ENCODE results near the gene ARFGAP1.
"Not testable (repeated sequence)": the region's sequence is repeated elsewhere in the genome, so short reads cannot be mapped to it uniquely, and the experiment has no call there.

The ARFGAP1 gene

DNA sequence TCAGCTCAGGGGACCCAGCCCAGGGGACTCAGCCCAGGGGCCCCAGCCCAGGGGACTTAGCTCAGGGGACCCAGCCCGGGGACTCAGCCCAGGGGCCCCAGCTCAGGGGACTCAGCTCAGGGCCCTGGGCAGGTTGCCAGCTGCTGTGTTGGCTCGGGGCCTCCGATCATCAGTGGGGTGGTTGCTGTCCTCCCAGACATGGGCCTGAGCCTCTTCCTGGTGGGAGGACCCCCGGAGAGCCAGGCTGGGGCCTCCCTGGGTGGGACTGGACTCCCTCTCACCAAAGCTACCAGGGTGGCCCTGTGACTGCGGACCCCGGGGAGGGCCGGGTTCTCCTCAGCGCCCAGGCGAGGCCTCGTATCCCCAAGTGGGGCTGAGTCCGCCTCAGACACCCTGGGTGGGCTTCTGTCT lies 24.8 kb downstream of the ARFGAP1 start:
- DNase-seq (ENCODE audit: low spot score) = no peak
- in situ Hi-C loops (cut with MboI; ENCODE audit: low sequenced_read_pairs, unreplicated experiment) = no loop called here
- TF ChIP-seq, protein P1, sequence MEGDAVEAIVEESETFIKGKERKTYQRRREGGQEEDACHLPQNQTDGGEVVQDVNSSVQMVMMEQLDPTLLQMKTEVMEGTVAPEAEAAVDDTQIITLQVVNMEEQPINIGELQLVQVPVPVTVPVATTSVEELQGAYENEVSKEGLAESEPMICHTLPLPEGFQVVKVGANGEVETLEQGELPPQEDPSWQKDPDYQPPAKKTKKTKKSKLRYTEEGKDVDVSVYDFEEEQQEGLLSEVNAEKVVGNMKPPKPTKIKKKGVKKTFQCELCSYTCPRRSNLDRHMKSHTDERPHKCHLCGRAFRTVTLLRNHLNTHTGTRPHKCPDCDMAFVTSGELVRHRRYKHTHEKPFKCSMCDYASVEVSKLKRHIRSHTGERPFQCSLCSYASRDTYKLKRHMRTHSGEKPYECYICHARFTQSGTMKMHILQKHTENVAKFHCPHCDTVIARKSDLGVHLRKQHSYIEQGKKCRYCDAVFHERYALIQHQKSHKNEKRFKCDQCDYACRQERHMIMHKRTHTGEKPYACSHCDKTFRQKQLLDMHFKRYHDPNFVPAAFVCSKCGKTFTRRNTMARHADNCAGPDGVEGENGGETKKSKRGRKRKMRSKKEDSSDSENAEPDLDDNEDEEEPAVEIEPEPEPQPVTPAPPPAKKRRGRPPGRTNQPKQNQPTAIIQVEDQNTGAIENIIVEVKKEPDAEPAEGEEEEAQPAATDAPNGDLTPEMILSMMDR (IDR thresholded peaks at IDR 0.05; ENCODE audit: borderline replicate concordance, control extremely low read depth, extremely low read depth, insufficient read depth, missing control alignments) = no peak

DNA sequence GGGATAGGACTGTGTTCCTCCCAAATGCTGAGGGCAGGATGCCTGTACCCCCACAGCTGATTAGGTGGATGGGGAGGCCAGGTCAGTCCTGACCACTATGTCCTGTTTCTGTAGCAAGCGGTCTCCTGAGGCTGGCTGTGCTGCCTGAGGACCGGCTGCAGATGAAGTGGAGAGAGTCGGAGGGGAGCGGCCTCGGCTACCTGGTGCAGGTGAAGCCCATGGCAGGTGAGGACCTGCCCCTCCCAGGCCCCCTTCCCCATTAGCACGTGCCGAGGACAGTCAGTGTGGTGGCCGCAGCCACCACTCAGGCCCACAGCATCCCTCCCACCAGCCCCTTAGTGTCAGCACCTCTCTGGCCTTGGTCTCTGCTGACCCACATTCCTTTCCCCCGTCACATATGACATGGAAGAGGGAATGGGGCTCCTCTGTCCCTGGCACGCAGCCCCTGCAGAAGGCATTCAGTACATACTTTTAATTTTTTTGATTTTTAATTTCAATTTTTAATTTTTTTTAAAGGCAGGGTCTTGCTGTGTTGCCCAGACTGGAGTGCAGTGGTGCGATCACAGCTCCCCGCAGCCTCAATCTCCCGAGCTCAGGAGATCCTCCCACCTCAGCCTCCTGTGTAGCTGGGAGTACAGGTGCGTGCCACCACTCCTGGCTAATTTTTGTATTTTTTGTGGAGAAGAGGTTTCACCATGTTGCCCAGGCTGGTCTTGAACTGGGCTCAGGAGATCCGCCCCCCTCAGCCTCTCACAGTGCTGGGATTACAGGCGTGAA lies 25.4 kb downstream of the ARFGAP1 start:
- no peak for DNase-seq (ENCODE audit: low spot score)
- TF ChIP-seq, protein P1 (IDR thresholded peaks at IDR 0.05; ENCODE audit: borderline replicate concordance, control extremely low read depth, extremely low read depth, insufficient read depth, missing control alignments) = no peak
- in situ Hi-C loops (cut with MboI; ENCODE audit: low sequenced_read_pairs, unreplicated experiment) = no loop called here

DNA sequence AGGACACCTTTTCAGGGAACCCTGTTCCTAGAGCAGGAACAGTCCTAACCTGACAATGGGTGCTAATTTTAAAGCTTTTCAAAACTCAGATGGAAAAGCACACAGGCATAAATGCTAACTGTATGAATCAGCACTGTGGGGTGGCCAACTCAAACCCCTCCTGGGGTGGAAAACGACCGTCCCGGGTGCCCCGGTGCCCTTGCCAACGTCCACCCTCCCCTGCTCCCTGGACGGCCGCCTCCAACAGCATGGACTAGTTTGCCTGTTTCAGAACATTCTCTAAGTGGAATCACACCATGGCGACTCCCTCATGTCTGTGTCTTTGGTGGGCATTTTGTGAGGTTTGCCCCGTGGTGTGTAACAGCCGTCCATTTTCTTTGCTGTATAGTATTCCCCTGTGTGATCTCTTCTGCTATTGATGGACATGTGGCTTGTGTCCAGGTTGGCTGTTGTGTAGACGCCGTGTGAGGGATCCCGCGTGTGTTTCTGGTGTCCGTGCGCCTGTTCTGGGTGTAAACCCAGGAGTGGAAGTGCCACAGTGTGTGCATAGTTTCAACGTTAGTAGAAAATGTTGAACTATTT lies 26.2 kb downstream of the ARFGAP1 start:
- in situ Hi-C loops (cut with MboI; ENCODE audit: low sequenced_read_pairs, unreplicated experiment) = no loop called here
- no peak for DNase-seq (ENCODE audit: low spot score)
- TF ChIP-seq, protein P1 (IDR thresholded peaks at IDR 0.05; ENCODE audit: borderline replicate concordance, control extremely low read depth, extremely low read depth, insufficient read depth, missing control alignments) = no peak

DNA sequence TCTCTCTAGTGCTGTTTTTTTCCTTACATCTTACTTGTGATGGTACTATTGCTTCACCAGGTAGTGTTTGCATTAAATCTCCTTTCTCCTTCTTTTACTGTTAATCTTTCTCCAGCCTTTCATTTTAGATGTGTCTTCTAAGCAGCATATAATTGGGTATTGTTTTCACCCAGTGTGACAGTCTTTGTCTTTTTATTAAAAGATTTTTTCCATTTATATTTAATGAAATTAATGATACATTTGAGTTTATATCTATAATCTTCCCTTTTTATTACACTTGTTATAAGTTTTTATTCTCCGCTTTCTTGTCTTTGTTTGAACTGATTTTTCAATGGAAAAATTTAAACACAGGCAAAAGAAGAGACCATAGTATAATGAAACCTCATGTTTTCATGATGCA lies 29.1 kb downstream of the ARFGAP1 start:
- DNase-seq (ENCODE audit: low spot score) = no peak
- in situ Hi-C loops (cut with MboI; ENCODE audit: low sequenced_read_pairs, unreplicated experiment) = no loop called here
- TF ChIP-seq, protein P1 (IDR thresholded peaks at IDR 0.05; ENCODE audit: borderline replicate concordance, control extremely low read depth, extremely low read depth, insufficient read depth, missing control alignments) = no peak

DNA sequence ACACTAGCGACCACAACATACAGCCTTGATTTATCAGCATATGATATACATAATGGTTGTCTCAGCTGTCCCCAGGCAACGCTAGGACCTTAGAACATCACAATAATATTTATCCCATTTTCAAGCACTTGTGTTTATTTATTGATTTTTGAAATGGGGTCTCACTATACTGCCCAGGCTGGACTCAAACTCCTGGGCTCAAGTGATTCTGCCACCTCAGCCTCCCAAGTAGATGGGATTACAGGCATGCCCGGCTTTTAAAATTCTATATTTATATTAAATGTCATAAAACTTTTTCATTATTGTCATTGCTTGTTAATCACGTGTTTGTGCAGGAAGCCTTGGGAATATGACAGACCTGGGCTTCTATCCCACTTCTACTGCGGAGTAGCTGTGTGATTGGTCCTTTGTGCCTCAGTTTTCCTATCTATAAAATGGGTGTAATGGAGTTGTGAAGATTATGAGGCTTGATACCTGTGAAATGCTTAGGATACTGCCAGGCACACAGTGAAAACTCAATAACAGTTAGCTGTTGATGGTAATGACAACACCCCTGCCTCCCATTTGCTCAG lies 30.6 kb downstream of the ARFGAP1 start:
- in situ Hi-C loops (cut with MboI; ENCODE audit: low sequenced_read_pairs, unreplicated experiment) = no loop called here
- DNase-seq (ENCODE audit: low spot score) = no peak
- TF ChIP-seq, protein P1 (IDR thresholded peaks at IDR 0.05; ENCODE audit: borderline replicate concordance, control extremely low read depth, extremely low read depth, insufficient read depth, missing control alignments) = no peak

DNA sequence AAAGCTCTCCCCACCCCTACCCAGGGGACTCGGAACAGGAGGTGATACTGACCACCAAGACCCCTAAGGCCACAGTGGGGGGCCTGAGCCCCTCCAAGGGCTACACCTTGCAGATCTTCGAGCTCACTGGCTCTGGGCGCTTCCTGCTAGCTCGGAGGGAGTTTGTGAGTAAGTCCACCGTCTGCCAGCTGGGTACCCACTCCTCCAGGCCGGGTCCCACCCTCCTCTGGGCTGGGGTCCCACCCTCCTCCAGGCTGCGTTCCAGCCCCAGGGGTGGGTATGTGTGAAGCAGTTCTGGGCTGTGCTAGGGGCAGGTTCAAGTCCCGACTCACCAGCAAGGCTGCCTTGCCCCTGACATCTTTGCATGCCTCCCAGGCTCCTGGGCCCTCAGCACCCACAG lies 32.8 kb downstream of the ARFGAP1 start:
- DNase-seq (ENCODE audit: low spot score) = no peak
- in situ Hi-C loops (cut with MboI; ENCODE audit: low sequenced_read_pairs, unreplicated experiment) = no loop called here
- TF ChIP-seq, protein P1 (IDR thresholded peaks at IDR 0.05; ENCODE audit: borderline replicate concordance, control extremely low read depth, extremely low read depth, insufficient read depth, missing control alignments) = no peak

DNA sequence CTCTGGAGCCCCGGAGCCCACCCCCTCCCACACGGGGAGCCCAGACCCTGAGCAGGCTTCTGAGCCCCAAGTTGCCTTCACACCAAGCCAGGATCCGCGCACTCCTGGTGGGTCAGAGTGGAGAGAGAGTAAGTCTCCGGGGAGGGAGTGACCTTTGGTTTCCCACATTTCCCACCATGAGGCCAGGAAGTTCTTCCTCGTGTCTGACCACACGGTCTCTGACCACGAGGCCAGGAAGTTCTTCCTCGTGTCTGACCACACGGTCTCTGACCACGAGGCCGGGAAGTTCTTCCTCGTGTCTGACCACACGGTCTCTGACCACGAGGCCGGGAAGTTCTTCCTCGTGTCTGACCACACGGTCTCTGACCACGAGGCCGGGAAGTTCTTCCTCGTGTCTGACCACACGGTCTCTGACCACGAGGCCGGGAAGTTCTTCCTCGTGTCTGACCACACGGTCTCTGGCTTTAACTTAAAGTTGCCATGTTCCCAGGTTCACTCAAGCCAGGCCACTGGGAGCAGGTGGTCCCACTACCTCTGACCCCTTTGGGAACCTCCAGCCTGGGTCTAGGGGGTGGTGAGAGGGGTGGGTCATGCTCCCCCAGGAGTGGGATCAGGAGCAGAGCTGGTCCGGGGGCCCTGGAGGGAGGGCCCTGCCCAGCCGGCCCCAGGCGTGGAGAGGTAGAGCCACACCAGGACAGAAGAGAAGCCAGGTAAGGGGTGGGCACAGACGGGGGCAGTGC lies 33.5 kb downstream of the ARFGAP1 start:
- in situ Hi-C loops (cut with MboI; ENCODE audit: low sequenced_read_pairs, unreplicated experiment); DNase-seq (ENCODE audit: low spot score): not testable (repeated sequence)
